LoVo (cell line): ENCODE measurements around the gene CAMTA1.

Experiments
- DNase-seq: peaks from one replicate; pipeline ENCODE4 v3.0.0-alpha.2; 2016; ENCODE audit warnings: low spot score

The CAMTA1 gene

GRCh38 chr1:7558481-7558880 is 773.2 kb downstream of the CAMTA1 start:
- DNase-seq = no peak

GRCh38 chr1:7558921-7559869 is 773.9 kb downstream of the CAMTA1 start:
- no peak for DNase-seq

DNA sequence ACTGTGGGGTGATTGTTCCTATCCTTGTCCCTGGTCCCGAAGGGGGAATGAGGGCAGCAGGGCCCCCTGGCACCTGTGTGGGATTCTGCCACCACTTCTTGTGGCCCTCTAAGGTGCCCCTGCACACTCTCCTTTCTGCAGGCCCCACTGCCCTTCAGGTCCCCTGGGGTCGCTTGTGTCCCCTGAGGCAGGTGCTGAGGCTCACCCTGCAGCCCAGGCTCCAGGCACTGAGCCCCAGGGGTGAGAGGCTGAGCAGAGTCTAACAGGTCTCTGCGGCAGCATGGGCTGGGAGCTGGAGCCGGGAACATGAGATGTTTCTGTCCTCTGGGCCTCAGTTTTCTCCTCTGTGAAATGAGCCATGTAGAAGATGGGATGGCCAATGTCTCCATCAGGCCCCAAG is 774.9 kb downstream of the CAMTA1 start:
- no peak for DNase-seq

- no peak for DNase-seq
Measured at GRCh38 chr1:7560601-7561181, 775.4 kb downstream of the CAMTA1 start.

DNA sequence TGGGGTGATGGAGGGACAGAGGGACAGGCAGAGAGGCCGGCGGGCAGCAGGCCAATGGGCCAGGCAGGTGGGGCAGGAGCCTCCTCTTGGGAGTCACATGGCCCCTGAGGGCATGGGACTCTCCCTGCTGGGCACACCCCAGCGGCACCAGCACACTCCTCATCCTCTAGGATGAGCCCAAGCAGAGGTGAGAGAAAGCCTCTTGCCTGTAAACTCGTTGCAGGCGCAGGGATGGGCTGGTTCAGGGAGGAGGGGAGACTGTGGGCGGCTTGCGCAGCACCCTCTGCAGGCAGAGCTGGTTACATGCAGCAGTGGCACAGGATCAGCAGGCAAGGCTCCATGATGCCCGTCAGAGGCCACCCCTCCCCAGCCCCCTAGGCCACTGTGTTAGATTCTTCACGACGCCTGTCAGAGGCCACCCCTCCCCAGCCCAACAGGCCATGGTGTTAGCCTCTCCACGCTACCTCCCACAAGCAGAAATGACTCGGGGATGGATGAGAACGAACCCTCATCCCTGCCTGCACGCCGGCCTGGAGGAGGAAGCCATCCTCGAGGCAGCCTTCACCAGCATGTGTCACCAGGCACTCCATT is 776.2 kb downstream of the CAMTA1 start:
- DNase-seq = no peak

- no peak for DNase-seq
Measured at GRCh38 chr1:7561936-7562728, 776.9 kb downstream of the CAMTA1 start.

- DNase-seq = no peak
Measured at GRCh38 chr1:7562729-7563605, 777.7 kb downstream of the CAMTA1 start.

- no peak for DNase-seq
Measured at GRCh38 chr1:7564137-7564536, 778.9 kb downstream of the CAMTA1 start.

DNA sequence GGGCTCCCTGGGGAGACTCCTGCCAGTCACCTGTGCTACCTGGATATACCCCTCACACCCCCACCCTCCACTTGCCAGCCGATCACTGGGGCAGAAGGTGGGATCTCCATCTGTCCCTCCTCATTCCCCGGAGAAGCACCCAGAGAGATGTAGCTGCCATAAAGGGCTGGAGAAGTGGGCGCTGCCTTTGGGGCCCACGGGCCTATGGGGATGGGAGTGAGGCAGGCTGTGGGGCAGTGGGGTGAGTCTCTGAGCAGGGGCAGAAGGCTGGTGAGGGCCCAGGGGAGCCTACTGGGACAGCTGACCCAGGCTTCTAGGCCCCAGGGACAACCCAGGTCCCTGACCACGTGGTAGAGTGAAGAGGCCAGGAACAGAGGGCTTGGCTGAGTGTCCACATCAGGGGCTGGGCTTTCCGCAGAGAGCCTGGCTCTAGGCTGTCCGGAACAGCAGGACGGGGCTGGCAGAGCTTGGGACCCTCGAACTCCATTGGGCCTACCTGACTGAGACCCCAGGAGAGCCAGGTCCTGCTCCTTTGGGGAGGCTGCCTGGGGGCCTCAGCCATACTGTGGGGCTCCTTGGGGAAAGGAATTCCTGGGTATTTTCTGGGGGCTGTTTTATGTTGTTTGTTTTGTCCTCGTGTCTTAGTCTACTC is 780.0 kb downstream of the CAMTA1 start:
- no peak for DNase-seq

GRCh38 chr1:7566417-7567375 is 781.4 kb downstream of the CAMTA1 start:
- no peak for DNase-seq

DNA sequence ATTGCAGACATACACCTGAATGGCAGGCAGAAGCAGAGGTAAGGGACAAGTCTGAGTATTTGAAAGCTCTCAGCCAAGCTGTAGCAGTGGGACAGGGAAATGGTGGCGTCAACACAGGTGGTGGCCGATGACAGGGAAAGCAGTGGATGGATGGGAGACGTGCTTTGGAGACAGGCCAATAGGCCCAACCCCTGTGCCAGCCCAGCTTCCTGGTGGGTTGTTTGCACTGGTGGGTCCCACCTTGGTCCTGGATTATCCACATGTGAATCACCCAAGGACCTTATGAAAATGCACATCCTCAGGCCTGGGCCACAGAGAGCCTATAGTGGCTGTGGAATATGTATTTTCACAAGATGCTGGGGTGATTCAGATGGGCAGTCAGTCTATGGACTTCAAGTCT is 782.1 kb downstream of the CAMTA1 start:
- no peak for DNase-seq

- DNase-seq = no peak
Measured at GRCh38 chr1:7568053-7568452, 782.8 kb downstream of the CAMTA1 start.

- no peak for DNase-seq
Measured at GRCh38 chr1:7568901-7569524, 783.8 kb downstream of the CAMTA1 start.

- DNase-seq = no peak
Measured at GRCh38 chr1:7570311-7570710, 785.1 kb downstream of the CAMTA1 start.

GRCh38 chr1:7572654-7573152 is 787.4 kb downstream of the CAMTA1 start:
- DNase-seq = peak; percentile 42

DNA sequence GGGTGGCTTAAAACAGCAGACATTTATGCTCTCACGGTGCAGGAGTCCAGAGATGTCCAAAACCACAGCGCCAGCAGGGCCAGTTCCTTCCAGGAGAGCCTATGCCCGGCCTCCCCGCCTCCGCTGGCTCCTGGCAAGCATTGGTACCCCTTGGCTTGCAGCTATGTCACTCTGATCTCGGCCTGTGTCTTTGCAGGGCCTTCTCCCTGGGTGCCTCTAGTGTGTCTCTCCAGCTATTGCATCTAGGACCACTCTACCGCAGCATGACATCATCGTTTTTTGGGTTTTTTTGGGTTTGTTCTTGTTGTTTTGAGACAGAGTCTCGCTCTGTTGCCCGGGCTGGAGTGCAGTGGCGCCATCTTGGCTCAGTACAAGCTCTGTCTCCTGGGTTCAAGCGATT is 788.2 kb downstream of the CAMTA1 start:
- no peak for DNase-seq

DNA sequence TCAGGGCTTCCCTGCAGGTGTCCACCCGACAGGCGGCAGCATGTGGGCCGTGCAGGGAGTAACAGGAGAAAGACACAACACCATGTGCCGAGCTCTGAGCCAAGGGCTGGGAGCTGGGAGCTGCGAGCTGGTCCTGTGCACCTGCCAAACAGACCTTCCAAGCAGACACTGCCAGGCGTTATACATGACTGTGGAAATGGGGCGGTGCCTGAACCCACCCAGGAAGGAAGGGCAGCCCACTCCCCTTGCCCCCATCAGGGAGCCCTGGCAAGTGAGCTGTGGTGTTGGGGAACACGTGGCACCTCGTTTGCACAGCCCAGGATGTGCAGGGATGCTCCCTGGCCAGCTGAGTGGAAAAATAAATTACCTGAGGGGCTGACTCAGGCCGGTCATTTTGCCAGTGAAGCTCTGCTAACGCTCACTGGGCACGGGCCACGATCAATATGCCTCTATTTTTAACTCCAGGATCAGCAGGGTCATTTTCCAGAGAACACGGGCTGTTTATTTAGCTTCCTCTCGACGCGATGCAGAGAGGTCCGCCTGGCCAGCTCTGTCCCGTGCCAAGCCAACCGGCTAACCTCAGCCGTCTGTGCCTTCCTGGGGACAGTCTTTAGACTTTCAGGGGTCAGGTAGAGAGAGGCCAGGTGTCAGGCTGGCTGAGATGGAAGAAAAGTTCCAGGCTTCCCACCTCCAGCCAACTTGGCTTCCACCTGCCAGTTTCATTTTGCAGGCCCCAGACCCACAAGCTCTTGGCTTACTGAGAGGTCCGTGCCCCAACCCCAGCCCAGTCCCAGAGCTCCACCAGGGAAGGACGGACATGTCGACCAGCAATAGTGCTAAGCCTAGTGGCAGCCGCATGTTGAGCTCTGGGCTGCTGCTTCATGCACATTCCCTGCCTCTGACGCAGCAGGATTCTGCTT is 789.1 kb downstream of the CAMTA1 start:
- DNase-seq = no peak

GRCh38 chr1:7575041-7575400 is 789.8 kb downstream of the CAMTA1 start:
- DNase-seq = no peak
